B cell (primary cell): ENCODE results near the gene TRIML2. TPM values are rescaled to one million over a fixed set of nuclear protein-coding genes. Genes with fewer than 3 reads are reported as not detected.

Source experiments
- ATAC-seq: fragments of 200-7000 bp; cut with Tn5 transposase; one replicate; pipeline ENCODE4 v1.10.0; 2021; ENCODE audit warnings: low read depth, mild to moderate bottlenecking, moderate number of reproducible peaks, moderate library complexity
- CTCF ChIA-PET: fragments of 350-600 bp; sonication (Branson Sonifier 250); formaldehyde crosslinking; loops from one replicate; lab custom pipeline; 2021; ENCODE audit warnings: antibody characterized with exemption, inconsistent platforms; lab: Charles Lee
- POLR2A ChIA-PET: fragments of 350-600 bp; sonication (Branson Sonifier 250); formaldehyde crosslinking; loops from one replicate; lab custom pipeline; 2021; ENCODE audit warnings: antibody characterized with exemption; lab: Charles Lee
- DNase-seq: peaks from one replicate; pipeline ENCODE4 v3.0.0; 2013
- H2AFZ ChIP-seq: 2 replicates; pipeline ENCODE4 v1.6.1; 2012; ENCODE audit warnings: mild to moderate bottlenecking, low read depth, low read length; ENCODE audit not compliant: insufficient read depth, poor library complexity, severe bottlenecking
- H3K27ac ChIP-seq, 2 donors: 1 replicate in 1 of 2; 2 replicates in 1 of 2; pipeline ENCODE4 v1.5.1; 2012 to 2013; ENCODE audit warnings: low read length in 2 of 2, mild to moderate bottlenecking in 2 of 2, moderate library complexity in 1 of 2
- H3K27me3 ChIP-seq, 4 experiments: fragments of 200-600 bp in 1 of 4; sonication (generic) in 1 of 4; replicated peaks in 1 of 4; 1 replicate in 2 of 4; 2 replicates in 2 of 4; pipeline versions ENCODE4 v1.6.1 to v1.7.0; 2013 to 2016; ENCODE audit warnings: low read length in 3 of 4, mild to moderate bottlenecking in 2 of 4, mixed read lengths in 1 of 4, moderate library complexity in 1 of 4; ENCODE audit not compliant: insufficient read depth in 4 of 4, control insufficient read depth in 3 of 4; ENCODE audit errors: control extremely low read depth in 1 of 4
- H3K36me3 ChIP-seq, 2 experiments: replicated peaks in 1 of 2; 1 replicate in 1 of 2; 2 replicates in 1 of 2; pipeline versions ENCODE4 v1.6.1 to v1.7.1; 2013; ENCODE audit warnings: low read length in 1 of 2; ENCODE audit not compliant: insufficient read depth in 2 of 2, control insufficient read depth in 1 of 2; ENCODE audit errors: control extremely low read depth in 1 of 2, extremely low read depth in 1 of 2
- H3K4me1 ChIP-seq, 2 donors: fragments of 200-600 bp in 1 of 2; sonication (generic) in 1 of 2; 1 replicate in 1 of 2; 2 replicates in 1 of 2; pipeline versions ENCODE4 v1.5.1 to v1.6.1; 2013 to 2017; ENCODE audit warnings: low read length in 2 of 2; ENCODE audit not compliant: control insufficient read depth in 2 of 2, insufficient read depth in 2 of 2
- H3K4me2 ChIP-seq: replicated peaks from 2 replicates; pipeline ENCODE3; 2012; ENCODE audit warnings: mild to moderate bottlenecking, low read depth, low read length; ENCODE audit not compliant: poor library complexity, severe bottlenecking
- H3K4me3 ChIP-seq, 5 experiments: fragments of 200-600 bp in 1 of 5; sonication (generic) in 1 of 5; 1 replicate in 3 of 5; 2 replicates in 2 of 5; pipeline versions ENCODE4 v1.5.1 to v1.7.0; 2011 to 2016; ENCODE audit warnings: low read length in 4 of 5, mild to moderate bottlenecking in 4 of 5, low read depth in 2 of 5, control low read depth in 1 of 5, moderate library complexity in 1 of 5; ENCODE audit not compliant: insufficient read depth in 1 of 5; ENCODE audit errors: control extremely low read depth in 1 of 5, extremely low read depth in 1 of 5
- H3K79me2 ChIP-seq: fragments of 200-600 bp; sonication (generic); one replicate; pipeline ENCODE4 v1.6.0; 2016; ENCODE audit warnings: low read length; ENCODE audit not compliant: control insufficient read depth, insufficient read depth
- H3K9ac ChIP-seq: fragments of 200-600 bp; sonication (generic); 2 replicates; pipeline ENCODE4 v1.6.1; 2017; ENCODE audit warnings: mild to moderate bottlenecking, low read length, moderate library complexity
- H3K9me3 ChIP-seq, 3 donors: one replicate each; pipeline versions ENCODE4 v1.6.1 to v1.7.1; 2013; ENCODE audit warnings: low read length in 2 of 3; ENCODE audit not compliant: control insufficient read depth in 2 of 3, insufficient read depth in 1 of 3; ENCODE audit errors: control extremely low read depth in 1 of 3
- H4K20me1 ChIP-seq: 2 replicates; pipeline ENCODE4 v1.6.0; 2012; ENCODE audit warnings: mild to moderate bottlenecking, low read length; ENCODE audit not compliant: insufficient read depth, control insufficient read depth, poor library complexity, severe bottlenecking
- H3K27ac Mint-ChIP-seq: one replicate; pipeline ENCODE4 v1.8.0; 2021; ENCODE audit warnings: mixed read lengths
- H3K27me3 Mint-ChIP-seq: one replicate; pipeline ENCODE4 v1.8.0; 2021; ENCODE audit warnings: mixed read lengths
- H3K4me1 Mint-ChIP-seq: one replicate; pipeline ENCODE4 v1.8.0; 2021; ENCODE audit warnings: mixed read lengths
- H3K4me3 Mint-ChIP-seq: one replicate; pipeline ENCODE4 v1.8.0; 2021; ENCODE audit warnings: mixed read lengths
- H3K9me3 Mint-ChIP-seq: one replicate; pipeline ENCODE4 v1.8.0; 2022; ENCODE audit warnings: mixed read lengths; ENCODE audit not compliant: insufficient read depth
- CTCF ChIP-seq: fragments of 200-600 bp; IDR thresholded peaks from one replicate; pipeline ENCODE4 v1.8.0; 2022; ENCODE audit warnings: antibody characterized with exemption, mild to moderate bottlenecking
- EZH2 ChIP-seq: IDR thresholded peaks from 2 replicates; pipeline ENCODE4 v1.6.1; 2012; ENCODE audit warnings: borderline replicate concordance, low read depth, mild to moderate bottlenecking, moderate library complexity, low read length; ENCODE audit not compliant: insufficient read depth, poor library complexity, severe bottlenecking
- WGBS: methylation state at CpG from one replicate; pipeline ENCODE4 v1.1.5; 2013; ENCODE audit warnings: missing lambda C conversion rate; ENCODE audit not compliant: insufficient coverage; 5-methylcytosine and 5-hydroxymethylcytosine counted together
- intact Hi-C: fragments of 100-400 bp; cut with micrococcal nuclease; formaldehyde crosslinking; loops from one replicate; pipeline ENCODE4 v1.10.0; 2022
- polyA plus RNA-seq: library from polyadenylated mRNA; depleted of rRNA; stranded (reverse); fragments of >200 nt; gene quantifications from 2 replicates; pipeline ENCODE4 v1.2.3, GENCODE V29; 2012
- total RNA-seq, 2 donors: library from RNA; stranded (reverse); fragments of 120-200 nt in 1 of 2; gene quantifications; 1 replicate in 1 of 2; 2 replicates in 1 of 2; pipeline versions ENCODE4 v1.2.3 to v1.2.4, GENCODE V29; 2013 to 2022

Gene TRIML2
- total and polyA plus RNA-seq, 2 donors (not counting 1 experiment from before 2014, with no cell fraction given): not detected

GRCh38 chr4:188113156-188113555 lies 3.8 kb upstream of the TRIML2 start:
- Histone ChIP-seq H3K4me2 (no peak overlapping the region), H3K9me3 (peaks cover 0 to 16% (median 0%) of the 10 kb centered on the region in 3 donors), H3K4me3 (no peak overlapping the region), H3K9ac (no peak overlapping the region), H2AFZ (no peak overlapping the region), H3K27ac (no peak overlapping the region), H3K4me1 (no peaks in the 10 kb centered on the region), H4K20me1 (no peaks in the 10 kb centered on the region), H3K27me3 (no peaks in the 10 kb centered on the region), H3K36me3 (no peaks in the 10 kb centered on the region), H3K79me2 (no peaks in the 10 kb centered on the region)
- peaks cover 5% of the 10 kb centered on the region for H3K9me3 Mint-ChIP-seq
- no peak for DNase-seq
- TF ChIP-seq EZH2 (no peak), CTCF (no peak)
- no peak overlapping the region for H3K27ac Mint-ChIP-seq
- no peak overlapping the region for H3K4me3 Mint-ChIP-seq
- 78% methylated on average over 6 of the region's 9 CpGs for WGBS
- POLR2A ChIA-PET: no interaction called here
- H3K4me1 Mint-ChIP-seq: no peaks in the 10 kb centered on the region
- CTCF ChIA-PET: no interaction called here
- ATAC-seq: no peak
- intact Hi-C loops: no loop called here
- no peaks in the 10 kb centered on the region for H3K27me3 Mint-ChIP-seq

GRCh38 chr4:188111955-188112354 lies 2.6 kb upstream of the TRIML2 start:
- Histone ChIP-seq H4K20me1 (no peaks in the 10 kb centered on the region), H2AFZ (no peak overlapping the region), H3K9me3 (peaks cover 0 to 13% (median 0%) of the 10 kb centered on the region in 3 donors), H3K79me2 (no peaks in the 10 kb centered on the region), H3K27ac (no peak overlapping the region), H3K27me3 (no peaks in the 10 kb centered on the region), H3K9ac (no peak overlapping the region), H3K36me3 (no peaks in the 10 kb centered on the region), H3K4me2 (no peak overlapping the region), H3K4me3 (no peak overlapping the region), H3K4me1 (no peaks in the 10 kb centered on the region)
- TF ChIP-seq EZH2 (no peak), CTCF (no peak)
- no peak for ATAC-seq
- 0% methylated on average over 1 of the region's 6 CpGs for WGBS
- POLR2A ChIA-PET: no interaction called here
- CTCF ChIA-PET: no interaction called here
- Mint-ChIP-seq H3K27me3 (no peaks in the 10 kb centered on the region), H3K4me1 (no peaks in the 10 kb centered on the region), H3K27ac (no peak overlapping the region), H3K9me3 (peaks cover 2% of the 10 kb centered on the region), H3K4me3 (no peak overlapping the region)
- DNase-seq: no peak
- intact Hi-C loops: no loop called here
